Measurements from ENCODE around the gene N4BP3.

The N4BP3 gene

DNA sequence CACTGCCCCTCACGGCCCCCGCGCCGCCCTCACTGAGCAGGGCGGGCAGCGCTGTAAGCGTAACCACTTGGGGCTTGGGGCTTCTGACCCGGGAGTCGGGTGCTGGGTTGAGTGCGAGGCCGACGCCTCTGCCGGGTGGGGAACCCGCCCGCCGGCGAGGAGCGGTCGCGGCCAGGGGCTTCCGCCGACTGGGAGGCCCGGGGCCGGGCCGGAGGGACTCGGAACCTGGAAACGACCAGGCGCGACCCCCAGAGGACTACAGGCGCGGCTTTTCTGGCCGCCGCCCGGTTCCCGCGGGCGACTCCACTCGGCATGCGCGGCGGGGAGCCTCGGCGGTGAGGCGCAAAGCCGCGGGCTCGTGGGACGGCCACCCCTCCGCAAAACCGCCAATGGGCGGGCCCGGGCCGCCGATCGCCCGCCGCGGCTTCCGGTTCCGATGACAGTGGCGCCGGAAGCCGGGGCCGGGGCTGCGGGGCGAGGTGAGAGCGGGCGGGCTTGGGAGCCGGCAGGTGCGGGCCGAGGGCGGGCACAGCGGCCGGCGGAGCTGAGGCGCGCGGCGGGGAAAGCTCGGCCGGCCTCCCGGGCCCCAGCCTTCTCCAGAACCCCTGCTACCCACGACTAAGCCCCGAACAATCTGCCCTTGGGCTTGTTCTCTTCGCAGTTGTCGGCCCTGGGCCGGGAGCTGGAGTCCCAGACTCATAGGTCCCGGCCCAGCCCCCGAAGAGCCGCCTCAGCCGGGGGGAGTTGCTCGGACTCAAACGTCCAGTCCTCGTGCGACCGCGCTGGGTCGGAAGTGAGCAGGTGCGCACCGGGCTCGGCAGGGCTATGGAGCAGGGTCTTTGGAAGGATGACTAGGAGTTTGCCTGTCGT lies 17.5 kb downstream of the N4BP3 start, which contains the start of gene RMND5B:
TSS of gene RMND5B (plus strand) at position 439 of the 870 bp plus-strand sequence. CDS start 7,106 bp downstream, outside the sequence.
- no peaks in the 10 kb centered on the region for H3K27me3 ChIP-seq
- H3K4me1 ChIP-seq (ENCODE audit: control insufficient read depth in 1 of 2, insufficient read depth in 1 of 2, low read depth in 1 of 2, low read length in 1 of 2) = peaks cover 11 to 12% of the 10 kb centered on the region in 2 experiments
- TF ChIP-seq, protein P1, sequence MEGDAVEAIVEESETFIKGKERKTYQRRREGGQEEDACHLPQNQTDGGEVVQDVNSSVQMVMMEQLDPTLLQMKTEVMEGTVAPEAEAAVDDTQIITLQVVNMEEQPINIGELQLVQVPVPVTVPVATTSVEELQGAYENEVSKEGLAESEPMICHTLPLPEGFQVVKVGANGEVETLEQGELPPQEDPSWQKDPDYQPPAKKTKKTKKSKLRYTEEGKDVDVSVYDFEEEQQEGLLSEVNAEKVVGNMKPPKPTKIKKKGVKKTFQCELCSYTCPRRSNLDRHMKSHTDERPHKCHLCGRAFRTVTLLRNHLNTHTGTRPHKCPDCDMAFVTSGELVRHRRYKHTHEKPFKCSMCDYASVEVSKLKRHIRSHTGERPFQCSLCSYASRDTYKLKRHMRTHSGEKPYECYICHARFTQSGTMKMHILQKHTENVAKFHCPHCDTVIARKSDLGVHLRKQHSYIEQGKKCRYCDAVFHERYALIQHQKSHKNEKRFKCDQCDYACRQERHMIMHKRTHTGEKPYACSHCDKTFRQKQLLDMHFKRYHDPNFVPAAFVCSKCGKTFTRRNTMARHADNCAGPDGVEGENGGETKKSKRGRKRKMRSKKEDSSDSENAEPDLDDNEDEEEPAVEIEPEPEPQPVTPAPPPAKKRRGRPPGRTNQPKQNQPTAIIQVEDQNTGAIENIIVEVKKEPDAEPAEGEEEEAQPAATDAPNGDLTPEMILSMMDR (IDR thresholded peaks at IDR 0.05) = peak; percentile 14
- peaks cover 15% of the 10 kb centered on the region for H3K36me3 ChIP-seq
- H3K4me3 ChIP-seq (ENCODE audit: low read depth in 1 of 2, low read length in 1 of 2) = peak within 1 kb of the TSS; percentile 82 to 83
- H3K27ac ChIP-seq = peak within 1 kb of the TSS; percentile 76
- no peaks in the 10 kb centered on the region for H3K9me3 ChIP-seq

DNA sequence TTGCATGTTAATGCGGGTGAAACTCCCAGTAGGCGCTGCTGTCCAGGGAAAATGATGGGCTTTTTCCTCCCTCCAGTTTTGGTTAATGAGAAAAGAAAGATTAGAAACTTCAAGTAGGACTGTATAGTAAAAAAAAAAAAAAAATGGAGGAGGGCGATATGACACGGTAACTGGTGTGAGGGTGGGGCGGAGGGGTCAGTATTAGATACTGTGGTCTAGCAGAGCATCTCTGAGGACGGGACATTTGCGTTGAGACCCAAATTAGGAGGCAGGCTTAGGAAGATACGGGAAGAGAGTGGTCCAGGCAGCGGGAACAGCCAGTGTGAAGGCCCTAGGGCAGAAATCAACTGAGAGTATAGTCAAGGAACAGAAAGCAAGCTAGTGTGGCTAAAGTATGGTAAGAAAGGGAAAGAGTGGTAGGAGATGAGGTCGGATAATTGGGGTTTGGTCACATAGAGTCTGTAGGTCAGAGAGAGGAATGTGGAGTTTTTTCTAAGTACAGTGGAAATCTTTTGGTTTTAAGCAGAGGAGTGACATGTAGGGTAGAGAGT lies 18.2 kb downstream of the N4BP3 start:
- Histone ChIP-seq H3K27ac (peak overlapping the region; percentile 76), H3K36me3 (peaks cover 21% of the 10 kb centered on the region), H3K4me1 (ENCODE audit: control insufficient read depth in 1 of 2, insufficient read depth in 1 of 2, low read depth in 1 of 2, low read length in 1 of 2) (peaks cover 11 to 12% of the 10 kb centered on the region in 2 experiments), H3K9me3 (no peaks in the 10 kb centered on the region), H3K27me3 (no peaks in the 10 kb centered on the region), H3K4me3 (ENCODE audit: low read depth in 1 of 2, low read length in 1 of 2) (peak overlapping the region; percentile 82 to 83)
- TF ChIP-seq, protein P1 (IDR thresholded peaks at IDR 0.05) = no peak

DNA sequence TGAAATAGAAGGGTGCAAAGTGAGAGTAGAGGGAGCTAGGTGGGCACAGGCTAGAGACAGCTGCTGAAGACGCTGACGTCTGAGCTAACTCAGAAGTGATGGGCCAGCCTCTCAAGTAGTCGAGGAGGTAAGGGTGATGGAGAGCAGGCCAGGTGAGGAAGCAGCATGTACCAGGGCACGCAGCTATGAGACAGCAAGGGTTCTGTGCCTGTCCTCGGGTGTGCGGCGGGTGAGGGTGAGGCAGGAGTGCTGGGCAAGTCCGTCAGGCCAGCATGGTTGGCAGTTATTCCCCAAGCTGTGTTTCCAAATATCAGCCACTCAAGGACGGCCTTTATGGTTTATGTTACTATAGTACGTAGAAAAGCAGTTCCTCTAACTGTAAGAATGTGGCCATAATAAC lies 23.7 kb downstream of the N4BP3 start:
- TF ChIP-seq, protein P1 (IDR thresholded peaks at IDR 0.05) = no peak
- Histone ChIP-seq H3K4me3 (ENCODE audit: low read depth in 1 of 2, low read length in 1 of 2) (no peak overlapping the region), H3K4me1 (ENCODE audit: control insufficient read depth in 1 of 2, insufficient read depth in 1 of 2, low read depth in 1 of 2, low read length in 1 of 2) (peaks cover 0 to 2% of the 10 kb centered on the region in 2 experiments), H3K27ac (no peak overlapping the region), H3K36me3 (peaks cover 58% of the 10 kb centered on the region), H3K27me3 (no peaks in the 10 kb centered on the region), H3K9me3 (no peaks in the 10 kb centered on the region)

DNA sequence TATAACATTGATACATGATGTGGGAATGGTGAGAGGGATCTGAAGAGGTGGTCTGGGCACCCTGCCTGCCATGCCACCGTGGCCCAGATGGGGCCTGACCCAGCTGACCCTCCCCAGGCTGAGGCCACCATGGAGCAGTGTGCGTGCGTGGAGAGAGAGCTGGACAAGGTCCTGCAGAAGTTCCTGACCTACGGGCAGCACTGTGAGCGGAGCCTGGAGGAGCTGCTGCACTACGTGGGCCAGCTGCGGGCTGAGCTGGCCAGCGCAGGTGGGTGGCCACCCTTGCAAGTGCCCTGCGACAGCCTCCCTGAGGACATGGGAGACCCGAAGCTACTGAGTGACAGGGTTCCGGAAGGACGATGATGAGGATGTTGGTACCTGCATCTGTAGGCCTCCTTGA lies 24.7 kb downstream of the N4BP3 start:
- no peak overlapping the region for H3K27ac ChIP-seq

DNA sequence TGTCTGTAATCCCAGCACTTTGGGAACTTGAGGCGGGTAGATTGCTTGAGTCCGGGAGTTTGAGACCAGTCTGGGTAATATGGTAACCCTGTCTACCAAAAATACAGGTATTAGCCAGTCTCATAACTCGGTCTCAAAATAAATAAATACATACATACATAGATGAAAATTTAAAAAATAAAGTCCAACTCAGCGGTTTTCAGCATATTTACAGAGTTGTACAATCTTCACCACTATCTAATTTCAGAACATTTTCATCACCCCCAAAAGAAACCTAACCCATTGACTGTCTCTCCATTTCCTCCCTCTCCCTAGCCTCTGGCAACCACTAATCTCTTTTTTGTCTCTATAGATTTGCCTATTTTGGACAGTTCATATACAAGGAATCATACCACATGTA lies 28.2 kb downstream of the N4BP3 start:
- TF ChIP-seq, protein P1 (IDR thresholded peaks at IDR 0.05) = no peak
- H3K4me1 ChIP-seq (ENCODE audit: control insufficient read depth in 1 of 2, insufficient read depth in 1 of 2, low read depth in 1 of 2, low read length in 1 of 2) = no peaks in the 10 kb centered on the region
- H3K4me3 ChIP-seq (ENCODE audit: low read depth in 1 of 2, low read length in 1 of 2) = no peak overlapping the region
- no peaks in the 10 kb centered on the region for H3K27me3 ChIP-seq
- no peaks in the 10 kb centered on the region for H3K9me3 ChIP-seq
- H3K36me3 ChIP-seq = peaks cover 82% of the 10 kb centered on the region
- H3K27ac ChIP-seq = no peak overlapping the region

More for the DNA sequence above, 24.7 kb downstream of the N4BP3 start:
- no peaks in the 10 kb centered on the region for H3K9me3 ChIP-seq
- H3K4me3 ChIP-seq (ENCODE audit: low read depth in 1 of 2, low read length in 1 of 2) = no peak overlapping the region
- no peaks in the 10 kb centered on the region for H3K27me3 ChIP-seq
- TF ChIP-seq, protein P1 (IDR thresholded peaks at IDR 0.05) = no peak
- no peaks in the 10 kb centered on the region for H3K4me1 ChIP-seq (ENCODE audit: control insufficient read depth in 1 of 2, insufficient read depth in 1 of 2, low read depth in 1 of 2, low read length in 1 of 2)
- peaks cover 68% of the 10 kb centered on the region for H3K36me3 ChIP-seq

All from neutrophil (primary cell).